Spleen (tissue), 11 donors: ENCODE results near the gene RHEB. TPM values are rescaled to one million over a fixed set of nuclear protein-coding genes. Genes with fewer than 3 reads are reported as not detected.

ENCODE experiments used
- DNase-seq: peaks from one replicate; pipeline ENCODE4 v3.0.0-alpha.2; 2020
- H3K27ac ChIP-seq, 8 donors: fragments of 200-600 bp; sonication (generic) in 7 of 8; 1 replicate in 4 of 8; 2 replicates in 4 of 8; pipeline versions ENCODE4 v1.5.0 to v1.8.0; 2016 to 2021; ENCODE audit warnings: inconsistent platforms in 4 of 8, mild to moderate bottlenecking in 4 of 8, moderate library complexity in 1 of 8
- H3K27me3 ChIP-seq, 7 donors: fragments of 200-600 bp; sonication (generic) in 6 of 7; replicated peaks in 1 of 7; 1 replicate in 4 of 7; 2 replicates in 3 of 7; pipeline versions ENCODE4 v1.5.0 to v1.8.0; 2016 to 2021; ENCODE audit warnings: inconsistent platforms in 3 of 7, mild to moderate bottlenecking in 1 of 7
- H3K36me3 ChIP-seq, 6 donors: fragments of 200-600 bp; sonication (generic) in 5 of 6; 1 replicate in 4 of 6; 2 replicates in 2 of 6; pipeline versions ENCODE4 v1.5.0 to v1.8.0; 2016 to 2021; ENCODE audit warnings: inconsistent platforms in 2 of 6
- H3K4me1 ChIP-seq, 6 donors: fragments of 200-600 bp; sonication (generic) in 5 of 6; 1 replicate in 3 of 6; 2 replicates in 3 of 6; pipeline versions ENCODE4 v1.5.0 to v1.8.0; 2016 to 2021; ENCODE audit warnings: inconsistent platforms in 3 of 6
- H3K4me3 ChIP-seq, 8 donors: fragments of 200-600 bp; sonication (generic) in 7 of 8; 1 replicate in 4 of 8; 2 replicates in 4 of 8; pipeline versions ENCODE4 v1.5.0 to v1.8.0; 2016 to 2021; ENCODE audit warnings: inconsistent platforms in 4 of 8, mild to moderate bottlenecking in 4 of 8, moderate library complexity in 2 of 8
- H3K9me3 ChIP-seq, 8 donors: fragments of 200-600 bp; sonication (generic) in 7 of 8; 1 replicate in 4 of 8; 2 replicates in 4 of 8; pipeline versions ENCODE4 v1.5.0 to v1.8.0; 2016 to 2021; ENCODE audit warnings: inconsistent platforms in 4 of 8
- POLR2A ChIP-seq, 3 donors: fragments of 450-650 bp; IDR thresholded peaks; one replicate each; pipeline ENCODE4 v1.5.1; 2017; ENCODE audit warnings: antibody characterized with exemption in 3 of 3, mild to moderate bottlenecking in 1 of 3
- POLR2AphosphoS5 ChIP-seq, 3 donors: sonication (generic); formaldehyde crosslinking; IDR thresholded peaks; one replicate each; pipeline ENCODE4 v1.5.1; 2017; ENCODE audit warnings: antibody characterized with exemption in 3 of 3
- WGBS, 5 donors: extraction: QIAGEN DNeasy Blood & Tissue Kit in 3 of 5; methylation state at CpG; one replicate each; pipeline versions ENCODE4 v1.1.5 to v1.1.7; 2013 to 2018; 5-methylcytosine and 5-hydroxymethylcytosine counted together
- intact Hi-C: fragments of 100-400 bp; cut with DNase I; formaldehyde crosslinking; loops from one replicate; pipeline ENCODE4 v1.15.0; 2023; ENCODE audit warnings: low total_unique reads
- polyA plus RNA-seq, 3 donors: library from polyadenylated mRNA; stranded (reverse); fragments of 200-250 nt; gene quantifications; one replicate each; pipeline ENCODE4 v1.2.1, GENCODE V29; 2013
- total RNA-seq, 7 donors: library from RNA; depleted of rRNA in 3 of 7; stranded (reverse); fragments of >200 nt in 3 of 7; fragmentation: NEBNext Ultra II Directional in 4 of 7; extraction: Animal tissue kit (Norgen Biotek cat#: 25700) in 4 of 7; gene quantifications; one replicate each; pipeline versions ENCODE4 v1.1.0 to v1.2.1, GENCODE V29; 2016 to 2021
- TF ChIP-seq, protein P1 (sequence below), 11 experiments: fragments of 200-600 bp in 7 of 11; fragments of 450-650 bp in 4 of 11; sonication (generic) in 4 of 11; IDR thresholded peaks in 8 of 11; conservative IDR thresholded peaks in 3 of 11; 1 replicate in 7 of 11; 2 replicates in 4 of 11; pipeline versions ENCODE4 v1.4.0 to v1.8.0; 2016 to 2021; ENCODE audit warnings: antibody characterized with exemption in 11 of 11, inconsistent platforms in 4 of 11, mild to moderate bottlenecking in 1 of 11
- donor health status: healthy with polysubstance abuse.
- donor health status: DM: no; HTN: no; CAD: no; lungs with moderate emphysema.
- donor health status: DM: no; HTN: no; CAD: no.
- donor health status: Bipolar disorder and iron deficiency.
- donor health status: healthy.
- donor health status: DM: no; HTN: no; CAD: no.
- donor health status: DM: yes; HTN: yes; CAD: no.

RHEB gene
- total and polyA plus RNA-seq, 10 donors = 42.3 to 89.9 (median 72.5) TPM

- intact Hi-C loops = no loop called here
- 77 to 93% (median 86%) methylated on average over 4 of the region's 4 CpGs for WGBS, 5 donors
- peak overlapping the region in 2 of 8 donors; percentile 73 to 82 for H3K27ac ChIP-seq
These were observed 57.8 kb downstream of the RHEB start for GRCh38 chr7:151461942-151462230.

GRCh38 chr7:151461096-151461941, 58.4 kb downstream of the RHEB start:
- H3K4me1 ChIP-seq = peaks cover 3 to 21% (median 11%) of the 10 kb centered on the region in 6 donors
- TF ChIP-seq, protein P1, sequence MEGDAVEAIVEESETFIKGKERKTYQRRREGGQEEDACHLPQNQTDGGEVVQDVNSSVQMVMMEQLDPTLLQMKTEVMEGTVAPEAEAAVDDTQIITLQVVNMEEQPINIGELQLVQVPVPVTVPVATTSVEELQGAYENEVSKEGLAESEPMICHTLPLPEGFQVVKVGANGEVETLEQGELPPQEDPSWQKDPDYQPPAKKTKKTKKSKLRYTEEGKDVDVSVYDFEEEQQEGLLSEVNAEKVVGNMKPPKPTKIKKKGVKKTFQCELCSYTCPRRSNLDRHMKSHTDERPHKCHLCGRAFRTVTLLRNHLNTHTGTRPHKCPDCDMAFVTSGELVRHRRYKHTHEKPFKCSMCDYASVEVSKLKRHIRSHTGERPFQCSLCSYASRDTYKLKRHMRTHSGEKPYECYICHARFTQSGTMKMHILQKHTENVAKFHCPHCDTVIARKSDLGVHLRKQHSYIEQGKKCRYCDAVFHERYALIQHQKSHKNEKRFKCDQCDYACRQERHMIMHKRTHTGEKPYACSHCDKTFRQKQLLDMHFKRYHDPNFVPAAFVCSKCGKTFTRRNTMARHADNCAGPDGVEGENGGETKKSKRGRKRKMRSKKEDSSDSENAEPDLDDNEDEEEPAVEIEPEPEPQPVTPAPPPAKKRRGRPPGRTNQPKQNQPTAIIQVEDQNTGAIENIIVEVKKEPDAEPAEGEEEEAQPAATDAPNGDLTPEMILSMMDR (IDR thresholded peaks at IDR 0.05 in 8 of 11, conservative IDR thresholded peaks at IDR 0.05 in 3 of 11) = no peak
- TF ChIP-seq POLR2A (IDR thresholded peaks at IDR 0.05) (no peak), POLR2AphosphoS5 (IDR thresholded peaks at IDR 0.05) (no peak)
- DNase-seq = no peak
- WGBS, 5 donors = 85 to 93% (median 88%) methylated on average over 6 of the region's 6 CpGs
- H3K4me3 ChIP-seq = no peak overlapping the region
- H3K27ac ChIP-seq = peak overlapping the region in 5 of 8 donors; percentile 63 to 82 (median 73)
- H3K27me3 ChIP-seq = peaks cover 0 to 9% (median 0%) of the 10 kb centered on the region in 7 donors
- peaks cover 0 to 30% (median 19%) of the 10 kb centered on the region in 6 donors for H3K36me3 ChIP-seq
- intact Hi-C loops = no loop called here
- H3K9me3 ChIP-seq = peaks cover 0 to 27% (median 21%) of the 10 kb centered on the region in 8 donors

More at GRCh38 chr7:151461942-151462230, 57.8 kb downstream of the RHEB start:
- peaks cover 3 to 21% (median 11%) of the 10 kb centered on the region in 6 donors for H3K4me1 ChIP-seq
- no peak overlapping the region for H3K4me3 ChIP-seq
- H3K27me3 ChIP-seq = peaks cover 0 to 9% (median 0%) of the 10 kb centered on the region in 7 donors
- DNase-seq = no peak
- TF ChIP-seq POLR2A (IDR thresholded peaks at IDR 0.05) (no peak), POLR2AphosphoS5 (IDR thresholded peaks at IDR 0.05) (no peak)
- TF ChIP-seq, protein P1 (IDR thresholded peaks at IDR 0.05 in 8 of 11, conservative IDR thresholded peaks at IDR 0.05 in 3 of 11) = no peak
- peaks cover 0 to 27% (median 21%) of the 10 kb centered on the region in 8 donors for H3K9me3 ChIP-seq
- H3K36me3 ChIP-seq = peaks cover 0 to 36% (median 22%) of the 10 kb centered on the region in 6 donors

- WGBS, 5 donors = 73 to 85% (median 81%) methylated on average over 8 to 10 of the region's 10 CpGs
- H3K27ac ChIP-seq = peak overlapping the region in 7 of 8 donors; percentile 63 to 82 (median 65)
- peaks cover 0 to 27% (median 21%) of the 10 kb centered on the region in 8 donors for H3K9me3 ChIP-seq
- intact Hi-C loops = no loop called here
- H3K36me3 ChIP-seq = peaks cover 0 to 22% (median 10%) of the 10 kb centered on the region in 6 donors
- DNase-seq = no peak
- H3K27me3 ChIP-seq = peaks cover 0 to 9% (median 0%) of the 10 kb centered on the region in 7 donors
- TF ChIP-seq, protein P1 (IDR thresholded peaks at IDR 0.05 in 8 of 11, conservative IDR thresholded peaks at IDR 0.05 in 3 of 11) = no peak
- no peak for TF ChIP-seq POLR2A (IDR thresholded peaks at IDR 0.05)
- peak in 1 of 3 donors; percentile 51 for TF ChIP-seq POLR2AphosphoS5 (IDR thresholded peaks at IDR 0.05)
- peaks cover 3 to 21% (median 11%) of the 10 kb centered on the region in 6 donors for H3K4me1 ChIP-seq
- no peak overlapping the region for H3K4me3 ChIP-seq
These were observed 59.2 kb downstream of the RHEB start for GRCh38 chr7:151460474-151460855.
